NCI-H82 (cell line): ENCODE results near the gene MT3.

Experiments used
- DNase-seq: peaks from one replicate; lab custom pipeline; 2025; lab: John Stamatoyannopoulos, UW

MT3 gene

DNA sequence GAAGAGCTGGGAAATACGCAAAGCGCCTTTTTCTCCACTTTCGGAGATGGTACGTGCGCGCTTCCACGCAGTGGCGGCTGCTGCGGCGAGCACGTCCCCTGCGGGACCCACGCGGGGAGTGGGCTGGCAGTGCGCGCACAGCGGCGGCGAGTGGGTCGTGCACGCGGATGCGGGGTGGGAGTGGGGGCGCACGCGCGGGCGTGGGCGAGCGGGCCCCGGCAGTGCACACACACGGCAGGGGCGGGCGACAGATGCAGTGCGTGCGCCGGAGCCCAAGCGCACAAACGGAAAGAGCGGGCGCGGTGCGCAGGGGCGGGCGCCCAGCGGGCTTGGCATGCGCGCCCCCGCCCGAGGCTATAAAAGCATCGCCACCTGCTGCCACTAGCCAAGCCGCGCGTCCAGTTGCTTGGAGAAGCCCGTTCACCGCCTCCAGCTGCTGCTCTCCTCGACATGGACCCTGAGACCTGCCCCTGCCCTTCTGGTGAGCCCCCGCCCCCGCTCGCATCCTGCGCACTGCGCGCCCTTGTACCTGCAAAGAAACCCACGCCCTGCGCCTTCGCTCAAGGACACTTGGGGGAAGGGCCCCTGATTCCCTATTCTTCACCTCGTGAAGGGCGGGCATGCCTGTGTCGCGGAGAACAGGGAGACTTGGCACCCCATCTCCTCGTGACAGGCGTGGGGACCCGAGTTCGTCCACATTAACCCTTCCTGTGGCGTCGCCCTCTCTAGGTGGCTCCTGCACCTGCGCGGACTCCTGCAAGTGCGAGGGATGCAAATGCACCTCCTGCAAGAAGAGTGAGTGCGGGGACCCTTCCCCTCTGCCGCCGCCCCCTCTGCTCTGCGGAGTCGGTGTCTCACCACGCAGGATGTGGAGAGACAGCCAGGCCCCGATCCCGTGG, at the start of gene MT3:
Gene MT3 (plus strand): TSS at position 388 of the 899 bp plus-strand sequence. CDS start 63 bp downstream, at position 451.
- peak; percentile 32 for DNase-seq

GRCh38 chr16:56539656-56540055, 49.7 kb upstream of the MT3 start:
- no peak for DNase-seq

DNA sequence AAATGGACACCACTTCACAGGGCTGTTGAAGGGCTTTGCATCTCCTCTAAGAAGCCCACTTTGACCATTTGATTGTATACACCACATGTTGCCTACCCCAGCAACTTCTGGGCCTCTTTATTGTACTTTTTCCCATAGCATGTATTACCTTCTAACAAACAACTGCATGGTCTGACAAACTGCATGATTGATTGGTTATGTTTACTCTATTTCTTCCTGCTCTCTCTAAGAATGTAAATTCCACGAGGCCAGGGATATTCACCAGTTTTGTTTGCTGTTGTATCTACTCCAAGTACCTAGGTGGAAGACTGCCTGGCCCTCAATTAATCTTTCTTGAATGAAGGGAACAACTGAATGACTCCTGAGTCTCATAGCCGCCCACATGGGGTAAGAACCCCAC, 47.3 kb upstream of the MT3 start:
- DNase-seq, result no peak

DNA sequence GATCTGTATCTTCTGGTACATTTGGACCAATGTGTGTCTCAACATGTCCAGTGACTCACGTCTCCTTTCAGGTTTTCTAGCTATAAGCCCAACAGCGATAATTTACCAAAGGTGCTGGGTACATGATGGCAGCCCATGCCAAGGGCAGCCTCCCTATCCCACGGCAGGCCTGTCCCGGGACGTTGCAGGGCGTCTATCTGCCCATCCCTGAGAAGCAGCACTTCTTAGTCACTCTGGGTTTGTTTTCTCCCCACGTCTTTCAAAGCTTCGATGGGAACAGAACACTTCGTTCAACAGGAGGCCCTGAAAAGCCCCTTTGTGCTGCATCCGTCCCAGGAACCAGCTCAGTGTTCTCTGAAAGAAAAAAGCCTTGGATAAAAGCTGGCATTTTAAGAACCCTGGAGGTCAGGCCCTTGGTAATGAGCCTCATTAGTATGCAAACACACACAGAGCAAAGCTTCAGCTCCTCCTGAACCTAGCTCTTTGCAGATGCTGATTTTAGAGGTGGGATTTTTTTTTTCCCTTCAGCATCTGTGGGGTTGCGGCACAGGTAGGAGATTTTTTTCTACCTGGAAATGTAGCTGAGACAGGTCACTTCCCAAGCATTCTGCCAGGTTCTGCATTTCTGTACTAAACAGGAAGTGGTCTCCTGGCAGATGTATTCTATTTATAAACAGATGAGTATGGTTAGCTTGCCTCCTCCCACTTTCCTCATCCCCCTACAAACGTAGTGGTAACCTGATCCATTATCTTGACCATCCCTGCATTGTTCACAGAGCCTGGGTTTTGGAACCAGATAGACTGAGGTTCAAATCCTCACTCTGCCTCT, 42.0 kb upstream of the MT3 start:
- DNase-seq, result no peak

- peak; percentile 1 for DNase-seq
These were observed 41.3 kb upstream of the MT3 start for GRCh38 chr16:56547949-56548567.

GRCh38 chr16:56549161-56549560, 40.2 kb upstream of the MT3 start:
- DNase-seq, result peak; percentile 2

DNA sequence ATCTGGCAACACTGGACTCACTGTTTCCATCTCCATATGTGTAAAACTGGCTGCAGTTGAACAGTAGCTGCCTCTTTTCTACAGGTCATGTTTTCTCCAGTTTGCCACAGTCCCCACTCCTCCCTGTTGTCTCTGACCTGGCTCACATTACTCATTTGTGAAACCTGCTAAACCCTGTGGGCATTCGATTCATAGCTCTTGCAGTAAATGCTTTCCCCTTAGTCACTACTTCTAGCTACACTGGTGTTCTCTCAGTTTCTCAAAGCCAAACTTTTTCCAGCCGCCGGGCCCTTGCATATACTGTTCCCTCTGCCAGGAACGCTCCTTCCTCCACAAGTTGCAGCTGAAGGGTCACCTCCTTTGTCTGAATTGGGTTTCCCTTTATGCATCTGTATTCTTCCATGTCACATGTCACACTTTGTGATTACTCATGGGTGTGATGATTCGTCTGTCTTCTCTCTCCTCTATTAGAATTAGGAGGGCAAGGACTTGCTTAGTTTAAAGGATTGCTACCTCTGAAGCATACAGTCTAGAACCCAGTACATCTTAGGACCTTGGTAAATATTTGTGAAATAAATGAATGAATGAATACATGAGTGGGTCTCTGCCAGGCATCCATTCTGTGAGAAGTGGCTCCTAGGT, 39.5 kb upstream of the MT3 start:
- no peak for DNase-seq

DNA sequence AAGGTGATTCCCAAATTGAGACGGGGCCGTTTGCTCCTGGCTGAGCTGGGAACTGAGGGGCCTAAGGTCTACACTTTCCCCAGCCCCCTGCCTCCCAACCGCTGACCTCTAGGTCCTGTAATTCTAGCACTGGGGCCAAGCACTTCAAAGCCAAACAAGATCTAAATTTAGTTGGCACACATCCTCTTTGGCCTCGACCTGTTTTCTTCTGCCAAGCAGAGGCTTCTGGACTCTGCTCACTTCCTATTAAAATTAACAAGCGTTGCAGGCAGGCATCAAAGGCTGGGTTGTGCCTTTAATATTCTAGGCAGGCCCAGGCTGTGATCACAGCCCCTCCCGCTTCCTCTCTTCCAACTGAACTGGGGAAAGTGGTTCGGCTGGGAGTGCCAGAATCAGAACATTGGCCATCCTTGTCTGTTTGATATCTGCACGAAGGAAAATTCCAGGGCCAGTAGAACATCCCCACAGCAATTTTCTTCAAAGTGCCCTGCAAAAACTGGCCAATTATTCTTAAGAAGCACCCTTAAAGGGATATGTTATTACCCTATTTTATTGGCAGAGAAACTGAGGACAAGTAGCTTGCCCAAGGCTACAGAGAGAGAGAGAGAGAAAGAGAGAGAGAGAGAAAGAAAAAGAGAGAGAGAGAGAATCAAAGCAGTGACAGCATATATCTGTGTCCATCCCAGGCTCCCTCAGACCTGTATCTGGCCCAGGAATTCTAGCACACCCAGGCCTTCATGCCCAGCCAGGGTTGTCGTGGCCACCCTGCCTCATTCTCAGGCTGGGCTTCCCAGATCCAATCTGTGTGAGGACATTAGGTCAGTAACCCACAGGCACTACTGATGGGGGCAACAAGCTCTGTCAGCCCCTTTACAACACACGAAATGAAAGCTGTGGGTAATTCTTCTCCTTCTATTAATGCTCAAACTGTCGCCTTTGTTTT, 37.3 kb upstream of the MT3 start:
- DNase-seq, result no peak

DNA sequence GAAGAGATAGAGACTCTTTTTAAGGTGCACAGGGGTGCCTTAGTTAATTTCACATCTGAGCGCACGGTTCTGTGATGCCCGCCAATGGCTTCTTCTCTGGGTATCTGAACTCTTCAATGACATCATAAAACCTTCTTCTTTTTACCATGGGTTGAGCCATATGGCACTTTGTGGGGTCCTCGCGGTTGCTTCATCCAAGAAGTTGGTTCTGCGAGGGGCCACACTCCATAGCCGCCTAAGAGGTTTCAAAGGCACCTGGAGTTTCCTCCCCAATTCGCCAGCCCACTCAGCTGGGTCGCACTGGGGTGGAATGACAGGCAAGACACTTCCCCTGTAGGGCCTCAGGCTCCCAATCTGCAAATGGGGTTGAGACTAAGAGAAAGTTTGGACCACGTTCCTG, 34.9 kb upstream of the MT3 start:
- DNase-seq, result no peak

GRCh38 chr16:56558024-56558747, 31.1 kb upstream of the MT3 start:
- DNase-seq, result peak; percentile 8

GRCh38 chr16:56559109-56559508, 30.2 kb upstream of the MT3 start:
- DNase-seq, result no peak

GRCh38 chr16:56560447-56560846, 28.9 kb upstream of the MT3 start:
- DNase-seq, result no peak

GRCh38 chr16:56561126-56561525, 28.2 kb upstream of the MT3 start:
- no peak for DNase-seq

- no peak for DNase-seq
These were observed 24.4 kb upstream of the MT3 start, which contains the start of gene MT4 for GRCh38 chr16:56564793-56565477. MT4 (plus strand) TSS chr16:56565073; CDS start chr16:56565129, 56 bp downstream.

DNA sequence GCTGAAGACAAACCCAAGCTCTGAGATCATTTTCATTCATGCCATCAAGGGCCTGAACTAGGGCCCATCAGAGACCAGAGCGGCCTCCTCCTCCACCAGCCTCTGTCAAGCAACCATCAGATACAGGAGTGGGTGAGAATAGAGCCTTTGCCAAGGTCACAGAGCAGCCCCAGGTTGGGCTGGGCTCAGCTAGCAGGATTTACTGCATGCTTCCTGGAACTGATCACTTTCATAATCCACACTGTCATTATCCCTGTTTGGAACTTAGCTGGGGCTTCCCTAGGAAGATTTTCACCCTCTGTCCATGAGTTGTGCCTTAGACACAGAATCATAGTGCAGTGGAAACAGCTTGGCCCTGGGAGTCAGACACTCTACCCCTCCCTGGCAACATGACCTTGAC, 19.4 kb upstream of the MT3 start:
- DNase-seq, result peak; percentile 43

DNA sequence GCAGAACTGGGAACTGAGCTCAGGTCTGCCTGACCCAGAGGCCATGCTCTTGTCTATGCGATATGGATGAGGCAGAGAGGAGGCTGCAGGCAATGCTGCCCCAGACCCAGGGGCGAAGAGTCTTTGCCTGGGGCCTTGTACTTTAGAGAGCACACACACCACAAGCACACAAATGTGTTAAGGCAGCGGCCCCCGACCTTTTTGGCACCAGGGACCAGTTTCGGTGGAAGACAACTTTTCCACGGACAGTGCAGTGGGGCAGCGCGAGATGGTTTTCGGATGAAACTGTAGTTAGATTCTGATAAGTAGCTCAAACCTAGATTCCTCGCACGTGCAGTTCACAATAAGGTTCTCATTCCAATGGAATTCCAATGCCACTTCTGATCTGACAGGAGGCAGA, 17.8 kb upstream of the MT3 start:
- DNase-seq, result no peak

DNA sequence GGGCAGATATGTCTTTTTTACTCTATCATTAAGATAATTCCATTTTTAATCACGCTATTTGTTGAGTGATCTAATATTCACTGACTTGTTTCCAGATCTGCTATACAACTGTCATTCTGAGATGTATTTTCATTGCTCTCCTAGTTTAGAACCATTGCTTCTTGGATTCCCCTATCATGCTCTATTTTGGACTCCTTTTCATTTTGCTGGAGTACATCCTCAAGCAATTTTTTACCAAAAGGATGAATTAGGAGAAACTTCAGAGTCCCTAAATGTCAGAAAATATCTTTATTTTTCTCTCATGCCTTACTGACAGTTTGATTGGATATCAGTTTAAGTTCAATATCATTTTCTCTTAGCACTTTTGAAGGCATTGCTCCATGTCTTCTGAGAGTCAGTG, 14.7 kb upstream of the MT3 start:
- no peak for DNase-seq

DNA sequence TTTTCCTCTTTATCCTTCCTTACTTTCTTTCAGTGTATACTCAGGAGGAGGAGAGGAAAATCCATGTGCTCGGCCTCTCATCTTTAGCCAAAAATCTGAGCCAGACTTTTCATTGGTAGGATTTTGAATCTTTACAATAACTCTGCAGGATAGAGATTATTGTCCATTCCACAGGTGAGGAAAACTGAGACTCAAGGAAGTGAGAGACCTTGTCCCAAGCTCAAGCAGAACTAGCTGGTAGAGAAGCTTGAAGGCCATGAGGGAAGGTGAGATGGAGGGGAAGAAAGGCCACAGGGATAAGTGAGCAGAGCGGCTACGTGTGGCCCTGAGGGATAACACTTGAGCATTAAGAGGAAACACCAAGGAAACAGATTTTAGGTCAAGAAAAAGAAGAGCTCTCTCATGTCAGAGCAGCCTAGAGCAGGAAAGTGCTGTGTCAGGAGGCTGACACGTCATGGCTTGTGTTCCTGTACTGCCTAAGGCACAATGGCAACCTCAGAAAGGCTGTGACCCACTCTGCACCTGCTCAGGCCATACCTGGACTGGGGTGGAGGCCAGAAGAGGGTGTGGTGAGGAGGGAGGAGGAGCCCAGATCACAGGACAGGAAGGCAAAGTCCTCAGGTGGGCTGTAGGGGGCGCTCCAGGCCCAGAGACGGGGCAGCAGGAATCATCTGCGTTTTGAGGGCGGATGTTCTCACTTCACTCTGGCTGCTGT, 12.6 kb upstream of the MT3 start:
- peak; percentile 61 for DNase-seq

DNA sequence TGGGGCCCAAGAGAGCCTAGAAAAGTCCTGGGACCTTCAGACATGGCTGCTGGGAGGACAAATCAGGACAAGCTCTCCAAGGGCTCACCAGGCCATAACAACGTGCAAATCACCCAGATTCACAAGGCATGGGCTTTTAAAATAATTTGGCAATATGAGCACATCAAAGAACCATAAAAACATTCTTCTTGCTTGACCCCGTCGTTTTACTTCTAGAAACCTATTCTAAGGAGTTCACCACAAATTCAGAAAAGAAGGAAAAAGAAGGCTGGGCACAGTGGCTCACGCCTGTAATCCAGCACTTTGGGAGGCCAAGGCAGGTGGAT, 12.1 kb upstream of the MT3 start:
- DNase-seq, result no peak
